CD4-positive, alpha-beta T cell (primary cell): ENCODE measurements around the gene ACTN4. TPM values are rescaled to one million over a fixed set of nuclear protein-coding genes. Genes with fewer than 3 reads are reported as not detected.

Source experiments
- ATAC-seq: fragments of 200-7000 bp; cut with Tn5 transposase; one replicate; pipeline ENCODE4 v1.10.0; 2022; ENCODE audit warnings: mild to moderate bottlenecking; ENCODE audit not compliant: poor library complexity
- CTCF ChIA-PET: fragments of 350-600 bp; sonication (Branson Sonifier 250); formaldehyde crosslinking; loops from one replicate; lab custom pipeline; 2021; ENCODE audit warnings: antibody characterized with exemption, inconsistent platforms; lab: Charles Lee
- POLR2A ChIA-PET: fragments of 350-600 bp; sonication (Branson Sonifier 250); formaldehyde crosslinking; loops from one replicate; lab custom pipeline; 2021; ENCODE audit warnings: antibody characterized with exemption, inconsistent platforms; lab: Charles Lee
- DNase-seq, 14 experiments: peaks; one replicate each; pipeline ENCODE4 v3.0.0-alpha.2; 2013 to 2020; ENCODE audit warnings: mixed read lengths in 2 of 14
- H3K27ac ChIP-seq, 2 donors: one replicate each; pipeline versions ENCODE4 v1.5.1 to v1.7.0; 2013; ENCODE audit warnings: low read length in 2 of 2, low read depth in 1 of 2, mild to moderate bottlenecking in 1 of 2
- H3K27me3 ChIP-seq, 2 experiments: 1 replicate in 1 of 2; 2 replicates in 1 of 2; pipeline versions ENCODE4 v1.6.1 to v1.7.0; 2013; ENCODE audit warnings: low read length in 2 of 2, control low read depth in 1 of 2, mild to moderate bottlenecking in 1 of 2, moderate library complexity in 1 of 2; ENCODE audit not compliant: insufficient read depth in 2 of 2, control insufficient read depth in 1 of 2
- H3K36me3 ChIP-seq: one replicate; pipeline ENCODE4 v1.6.1; 2013; ENCODE audit warnings: low read length, control low read depth; ENCODE audit not compliant: insufficient read depth
- H3K4me1 ChIP-seq: one replicate; pipeline ENCODE4 v1.6.1; 2013; ENCODE audit warnings: low read length, control low read depth; ENCODE audit not compliant: insufficient read depth
- H3K4me3 ChIP-seq: one replicate; pipeline ENCODE4 v1.5.1; 2013; ENCODE audit warnings: mild to moderate bottlenecking, low read length, moderate library complexity
- H3K9me3 ChIP-seq, 2 experiments: 1 replicate in 1 of 2; 2 replicates in 1 of 2; pipeline versions ENCODE4 v1.6.1 to v1.7.0; 2013; ENCODE audit warnings: low read length in 2 of 2, mild to moderate bottlenecking in 2 of 2, control low read depth in 1 of 2, moderate library complexity in 1 of 2; ENCODE audit not compliant: control insufficient read depth in 1 of 2, insufficient read depth in 1 of 2
- H3K27ac Mint-ChIP-seq: one replicate; pipeline ENCODE4 v1.8.0; 2020; ENCODE audit warnings: mixed read lengths
- H3K27me3 Mint-ChIP-seq: one replicate; pipeline ENCODE4 v1.8.0; 2021; ENCODE audit warnings: mixed read lengths
- H3K36me3 Mint-ChIP-seq: one replicate; pipeline ENCODE4 v1.8.0; 2021; ENCODE audit warnings: low read depth, mixed read lengths
- H3K4me1 Mint-ChIP-seq: one replicate; pipeline ENCODE4 v1.8.0; 2021; ENCODE audit warnings: low read depth, mixed read lengths
- H3K4me3 Mint-ChIP-seq: one replicate; pipeline ENCODE4 v1.8.0; 2020; ENCODE audit warnings: mild to moderate bottlenecking, mixed read lengths
- H3K9me3 Mint-ChIP-seq: one replicate; pipeline ENCODE4 v1.8.0; 2020; ENCODE audit warnings: mixed read lengths
- CTCF ChIP-seq: fragments of 200-600 bp; IDR thresholded peaks from one replicate; pipeline ENCODE4 v1.8.0; 2022; ENCODE audit warnings: antibody characterized with exemption, mild to moderate bottlenecking
- intact Hi-C, 2 experiments: fragments of 100-400 bp; cut with DNase I in 1 of 2; cut with micrococcal nuclease in 1 of 2; formaldehyde crosslinking; loops; one replicate each; pipeline versions ENCODE4 v1.15.1 to v1.9.0; 2023 to 2025; cut with DNase I, micrococcal nuclease
- total RNA-seq, 174 experiments: library from RNA in 2 of 174; stranded (reverse) in 2 of 174; gene quantifications; one replicate each; pipeline ENCODE4 v1.2.3 and lab custom pipeline; 2021 to 2026

The ACTN4 gene
- total RNA-seq, 2 experiments from 2014 or later, result 70.3 to 84.0 TPM

- Mint-ChIP-seq H3K9me3 (no peaks in the 10 kb centered on the region), H3K4me1 (peaks cover 21% of the 10 kb centered on the region), H3K4me3 (no peak overlapping the region), H3K27me3 (no peaks in the 10 kb centered on the region), H3K27ac (peak overlapping the region; percentile 44), H3K36me3 (peaks cover 21% of the 10 kb centered on the region)
- Histone ChIP-seq H3K27me3 (no peaks in the 10 kb centered on the region), H3K9me3 (no peaks in the 10 kb centered on the region), H3K36me3 (peaks cover 29% of the 10 kb centered on the region), H3K27ac (no peak overlapping the region), H3K4me3 (no peak overlapping the region), H3K4me1 (peaks cover 43% of the 10 kb centered on the region)
- ATAC-seq (no peak), DNase-seq (no peak)
- POLR2A ChIA-PET, result no interaction called here
- TF ChIP-seq CTCF, result no peak
- CTCF ChIA-PET, result no interaction called here
- intact Hi-C loops, result loop anchor here (5.0 to 10.0 kb wide), 6 partner anchors 84 to 339 kb away; partner anchors contain the start of genes ACTN4 (in 1 of the 2), HNRNPL (in 1 of the 2) and RINL (in 1 of the 2)
Observed at GRCh38 chr19:38730731-38731589, 83.5 kb downstream of the ACTN4 start.

GRCh38 chr19:38731654-38732301 lies 84.3 kb downstream of the ACTN4 start:
- H3K9me3 ChIP-seq, result no peaks in the 10 kb centered on the region
- ChIA-PET CTCF (no interaction called here), POLR2A (interaction anchor here (0.9 to 1.5 kb wide), 2 partner anchors 110 to 117 kb away, joined by 3 to 4 read pairs; no protein-coding TSS in a partner anchor)
- H3K27ac ChIP-seq, result no peak overlapping the region
- no peak for TF ChIP-seq CTCF
- H3K27me3 ChIP-seq, result no peaks in the 10 kb centered on the region
- Mint-ChIP-seq H3K4me3 (no peak overlapping the region), H3K9me3 (no peaks in the 10 kb centered on the region), H3K27me3 (no peaks in the 10 kb centered on the region), H3K4me1 (peaks cover 27% of the 10 kb centered on the region), H3K36me3 (peaks cover 14% of the 10 kb centered on the region), H3K27ac (peak overlapping the region; percentile 44)
- H3K36me3 ChIP-seq, result peaks cover 23% of the 10 kb centered on the region
- peaks cover 42% of the 10 kb centered on the region for H3K4me1 ChIP-seq
- DNase-seq, result peak in 1 of 14 experiments; percentile 19
- intact Hi-C loops, result loop anchor here (5.0 to 10.0 kb wide), 6 partner anchors 84 to 339 kb away; partner anchors contain the start of genes ACTN4 (in 1 of the 2), HNRNPL (in 1 of the 2) and RINL (in 1 of the 2)
- no peak overlapping the region for H3K4me3 ChIP-seq
- ATAC-seq, result no peak

- Mint-ChIP-seq H3K27ac (peak overlapping the region; percentile 83), H3K9me3 (no peaks in the 10 kb centered on the region), H3K4me1 (peaks cover 34% of the 10 kb centered on the region), H3K4me3 (no peak overlapping the region), H3K27me3 (peaks cover 5% of the 10 kb centered on the region), H3K36me3 (peaks cover 7% of the 10 kb centered on the region)
- no peak overlapping the region for H3K4me3 ChIP-seq
- ATAC-seq (no peak), DNase-seq (no peak)
- CTCF ChIA-PET, result interaction anchor here (0.6 to 2.5 kb wide), 2 partner anchors 65 to 197 kb away, joined by 3 to 16 read pairs; partner anchors contain the start of genes MRPS12 and SARS2
- no peaks in the 10 kb centered on the region for H3K9me3 ChIP-seq
- no peaks in the 10 kb centered on the region for H3K27me3 ChIP-seq
- H3K27ac ChIP-seq, result peak overlapping the region; percentile 29 to 65
- no peak for TF ChIP-seq CTCF
- intact Hi-C loops, result loop anchor here (5.0 to 10.0 kb wide), 6 partner anchors 86 to 341 kb away; partner anchors contain the start of genes ACTN4 (in 1 of the 2), HNRNPL (in 1 of the 2) and RINL (in 1 of the 2)
- POLR2A ChIA-PET, result interaction anchor here (0.6 to 1.5 kb wide), 4 partner anchors 10 to 116 kb away, joined by 3 to 5 read pairs (median 3); no protein-coding TSS in a partner anchor
- peaks cover 10% of the 10 kb centered on the region for H3K36me3 ChIP-seq
- H3K4me1 ChIP-seq, result peaks cover 48% of the 10 kb centered on the region
Observed at GRCh38 chr19:38733241-38733492, 85.7 kb downstream of the ACTN4 start.
